Measurements from ENCODE around the gene LRP6. TPM values are rescaled to one million over a fixed set of nuclear protein-coding genes. Genes with fewer than 3 reads are reported as not detected.

LRP6 gene
- total RNA-seq, 1 experiment from 2014 or later, result 22.0 TPM

- intact Hi-C loops (cut with micrococcal nuclease; ENCODE audit: unreplicated experiment), result no loop called here
- Histone ChIP-seq H3K9me3 (ENCODE audit: control insufficient read depth, insufficient read depth, low read depth, low read length) (no peaks in the 10 kb centered on the region), H3K4me1 (ENCODE audit: control insufficient read depth, insufficient read depth, low read length) (no peaks in the 10 kb centered on the region), H3K36me3 (ENCODE audit: control insufficient read depth, insufficient read depth, low read length) (no peaks in the 10 kb centered on the region), H3K27ac (ENCODE audit: low read length) (no peak overlapping the region), H3K27me3 (ENCODE audit: control insufficient read depth, insufficient read depth, low read length) (no peaks in the 10 kb centered on the region), H3K4me3 (ENCODE audit: low read depth in 2 of 2, low read length in 2 of 2) (no peak overlapping the region)
- TF ChIP-seq SIN3A (IDR thresholded peaks at IDR 0.05; ENCODE audit: borderline replicate concordance, insufficient read depth, low read depth, low read length) (no peak), TCF7L2 (IDR thresholded peaks at IDR 0.05; ENCODE audit: low read depth, low read length) (no peak), POLR2AphosphoS5 (IDR thresholded peaks at IDR 0.05; ENCODE audit: low read depth, low read length) (no peak)
- TF ChIP-seq, protein P1, sequence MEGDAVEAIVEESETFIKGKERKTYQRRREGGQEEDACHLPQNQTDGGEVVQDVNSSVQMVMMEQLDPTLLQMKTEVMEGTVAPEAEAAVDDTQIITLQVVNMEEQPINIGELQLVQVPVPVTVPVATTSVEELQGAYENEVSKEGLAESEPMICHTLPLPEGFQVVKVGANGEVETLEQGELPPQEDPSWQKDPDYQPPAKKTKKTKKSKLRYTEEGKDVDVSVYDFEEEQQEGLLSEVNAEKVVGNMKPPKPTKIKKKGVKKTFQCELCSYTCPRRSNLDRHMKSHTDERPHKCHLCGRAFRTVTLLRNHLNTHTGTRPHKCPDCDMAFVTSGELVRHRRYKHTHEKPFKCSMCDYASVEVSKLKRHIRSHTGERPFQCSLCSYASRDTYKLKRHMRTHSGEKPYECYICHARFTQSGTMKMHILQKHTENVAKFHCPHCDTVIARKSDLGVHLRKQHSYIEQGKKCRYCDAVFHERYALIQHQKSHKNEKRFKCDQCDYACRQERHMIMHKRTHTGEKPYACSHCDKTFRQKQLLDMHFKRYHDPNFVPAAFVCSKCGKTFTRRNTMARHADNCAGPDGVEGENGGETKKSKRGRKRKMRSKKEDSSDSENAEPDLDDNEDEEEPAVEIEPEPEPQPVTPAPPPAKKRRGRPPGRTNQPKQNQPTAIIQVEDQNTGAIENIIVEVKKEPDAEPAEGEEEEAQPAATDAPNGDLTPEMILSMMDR (IDR thresholded peaks at IDR 0.05), result no peak
- TF ChIP-seq, protein P2, sequence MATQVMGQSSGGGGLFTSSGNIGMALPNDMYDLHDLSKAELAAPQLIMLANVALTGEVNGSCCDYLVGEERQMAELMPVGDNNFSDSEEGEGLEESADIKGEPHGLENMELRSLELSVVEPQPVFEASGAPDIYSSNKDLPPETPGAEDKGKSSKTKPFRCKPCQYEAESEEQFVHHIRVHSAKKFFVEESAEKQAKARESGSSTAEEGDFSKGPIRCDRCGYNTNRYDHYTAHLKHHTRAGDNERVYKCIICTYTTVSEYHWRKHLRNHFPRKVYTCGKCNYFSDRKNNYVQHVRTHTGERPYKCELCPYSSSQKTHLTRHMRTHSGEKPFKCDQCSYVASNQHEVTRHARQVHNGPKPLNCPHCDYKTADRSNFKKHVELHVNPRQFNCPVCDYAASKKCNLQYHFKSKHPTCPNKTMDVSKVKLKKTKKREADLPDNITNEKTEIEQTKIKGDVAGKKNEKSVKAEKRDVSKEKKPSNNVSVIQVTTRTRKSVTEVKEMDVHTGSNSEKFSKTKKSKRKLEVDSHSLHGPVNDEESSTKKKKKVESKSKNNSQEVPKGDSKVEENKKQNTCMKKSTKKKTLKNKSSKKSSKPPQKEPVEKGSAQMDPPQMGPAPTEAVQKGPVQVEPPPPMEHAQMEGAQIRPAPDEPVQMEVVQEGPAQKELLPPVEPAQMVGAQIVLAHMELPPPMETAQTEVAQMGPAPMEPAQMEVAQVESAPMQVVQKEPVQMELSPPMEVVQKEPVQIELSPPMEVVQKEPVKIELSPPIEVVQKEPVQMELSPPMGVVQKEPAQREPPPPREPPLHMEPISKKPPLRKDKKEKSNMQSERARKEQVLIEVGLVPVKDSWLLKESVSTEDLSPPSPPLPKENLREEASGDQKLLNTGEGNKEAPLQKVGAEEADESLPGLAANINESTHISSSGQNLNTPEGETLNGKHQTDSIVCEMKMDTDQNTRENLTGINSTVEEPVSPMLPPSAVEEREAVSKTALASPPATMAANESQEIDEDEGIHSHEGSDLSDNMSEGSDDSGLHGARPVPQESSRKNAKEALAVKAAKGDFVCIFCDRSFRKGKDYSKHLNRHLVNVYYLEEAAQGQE (IDR thresholded peaks at IDR 0.05; ENCODE audit: insufficient read depth in 1 of 2, low read depth in 2 of 2, low read length in 1 of 2), result no peak
- ATAC-seq (no peak), DNase-seq (ENCODE audit: low read depth, low spot score) (no peak)
- CTCF ChIA-PET, result interaction anchor here (0.7 kb wide), 1 partner anchor 113 kb away, joined by 3 read pairs; no protein-coding TSS in a partner anchor
- POLR2A ChIA-PET, result no interaction called here
- in situ Hi-C loops (cut with HindIII; ENCODE audit: low pct_unique_long_range_greater_than_20kb, low sequenced_read_pairs), result no loop called here
- BruUV-seq (replicated peaks), result no TSS peak
Observed at GRCh38 chr12:12239127-12239526, 27.7 kb downstream of the LRP6 start.

- CTCF ChIA-PET, result no interaction called here
- POLR2A ChIA-PET, result no interaction called here
- intact Hi-C loops (cut with micrococcal nuclease; ENCODE audit: unreplicated experiment), result no loop called here
- no peak overlapping the region for H3K4me3 ChIP-seq (ENCODE audit: low read depth in 2 of 2, low read length in 2 of 2)
- no peaks in the 10 kb centered on the region for H3K4me1 ChIP-seq (ENCODE audit: control insufficient read depth, insufficient read depth, low read length)
- no peak for ATAC-seq
- no peaks in the 10 kb centered on the region for H3K36me3 ChIP-seq (ENCODE audit: control insufficient read depth, insufficient read depth, low read length)
- TF ChIP-seq SIN3A (IDR thresholded peaks at IDR 0.05; ENCODE audit: borderline replicate concordance, insufficient read depth, low read depth, low read length) (no peak), POLR2AphosphoS5 (IDR thresholded peaks at IDR 0.05; ENCODE audit: low read depth, low read length) (no peak), TCF7L2 (IDR thresholded peaks at IDR 0.05; ENCODE audit: low read depth, low read length) (no peak)
- TF ChIP-seq, protein P1 (IDR thresholded peaks at IDR 0.05), result no peak
- TF ChIP-seq, protein P2 (IDR thresholded peaks at IDR 0.05; ENCODE audit: insufficient read depth in 1 of 2, low read depth in 2 of 2, low read length in 1 of 2), result no peak
- no peaks in the 10 kb centered on the region for H3K9me3 ChIP-seq (ENCODE audit: control insufficient read depth, insufficient read depth, low read depth, low read length)
- no peak overlapping the region for H3K27ac ChIP-seq (ENCODE audit: low read length)
- DNase-seq (ENCODE audit: low read depth, low spot score), result no peak
- in situ Hi-C loops (cut with HindIII; ENCODE audit: low pct_unique_long_range_greater_than_20kb, low sequenced_read_pairs), result no loop called here
- BruUV-seq (replicated peaks), result no TSS peak
- H3K27me3 ChIP-seq (ENCODE audit: control insufficient read depth, insufficient read depth, low read length), result no peaks in the 10 kb centered on the region
Observed at GRCh38 chr12:12238605-12239004, 28.2 kb downstream of the LRP6 start.

Measured in Panc1 (cell line).